Measurements from ENCODE around the gene WWOX.

GRCh38 chr16:78876671-78877070 lies 777.2 kb downstream of the WWOX start:
- TF ChIP-seq CTCF (IDR thresholded peaks at IDR 0.05) (no peak), POLR2A (IDR thresholded peaks at IDR 0.05) (no peak), POLR2AphosphoS5 (IDR thresholded peaks at IDR 0.05) (no peak), EP300 (IDR thresholded peaks at IDR 0.05) (no peak)
